ENCODE results near the gene GRIK3.

DNA sequence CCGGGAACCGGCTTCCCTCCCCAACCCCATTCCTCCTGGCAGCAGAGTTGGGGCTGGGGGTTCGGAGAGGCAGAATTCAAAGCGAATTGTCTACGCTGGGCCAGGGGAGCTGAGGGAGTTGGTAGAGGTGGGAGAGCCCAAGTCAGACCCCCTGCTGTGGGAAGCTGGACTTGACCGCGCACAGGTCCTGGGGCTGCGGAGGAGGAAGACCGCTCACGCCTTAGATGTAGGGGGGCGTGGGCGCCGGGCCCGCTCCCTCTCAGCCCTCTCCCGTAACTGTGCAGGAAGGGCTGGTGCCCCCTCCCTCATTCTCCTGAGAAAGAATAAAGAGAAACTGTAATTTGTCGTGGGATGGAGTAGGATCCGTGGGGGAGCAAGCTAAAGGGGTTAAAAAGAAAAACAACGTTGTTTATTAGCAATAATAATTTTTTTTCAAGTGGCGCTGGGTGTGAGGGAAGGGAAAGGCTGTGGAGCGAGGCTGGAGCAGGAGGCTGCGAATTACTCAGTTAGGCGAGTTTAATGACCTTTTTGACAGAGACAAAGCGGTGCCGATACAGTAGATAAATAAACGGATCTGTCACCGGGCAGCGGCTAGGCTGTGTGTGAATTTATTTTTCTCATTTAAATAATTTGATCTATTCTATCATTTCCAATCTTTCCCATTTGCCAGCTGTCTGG is 838 bp upstream of the GRIK3 start:
- TF ChIP-seq, protein P1, sequence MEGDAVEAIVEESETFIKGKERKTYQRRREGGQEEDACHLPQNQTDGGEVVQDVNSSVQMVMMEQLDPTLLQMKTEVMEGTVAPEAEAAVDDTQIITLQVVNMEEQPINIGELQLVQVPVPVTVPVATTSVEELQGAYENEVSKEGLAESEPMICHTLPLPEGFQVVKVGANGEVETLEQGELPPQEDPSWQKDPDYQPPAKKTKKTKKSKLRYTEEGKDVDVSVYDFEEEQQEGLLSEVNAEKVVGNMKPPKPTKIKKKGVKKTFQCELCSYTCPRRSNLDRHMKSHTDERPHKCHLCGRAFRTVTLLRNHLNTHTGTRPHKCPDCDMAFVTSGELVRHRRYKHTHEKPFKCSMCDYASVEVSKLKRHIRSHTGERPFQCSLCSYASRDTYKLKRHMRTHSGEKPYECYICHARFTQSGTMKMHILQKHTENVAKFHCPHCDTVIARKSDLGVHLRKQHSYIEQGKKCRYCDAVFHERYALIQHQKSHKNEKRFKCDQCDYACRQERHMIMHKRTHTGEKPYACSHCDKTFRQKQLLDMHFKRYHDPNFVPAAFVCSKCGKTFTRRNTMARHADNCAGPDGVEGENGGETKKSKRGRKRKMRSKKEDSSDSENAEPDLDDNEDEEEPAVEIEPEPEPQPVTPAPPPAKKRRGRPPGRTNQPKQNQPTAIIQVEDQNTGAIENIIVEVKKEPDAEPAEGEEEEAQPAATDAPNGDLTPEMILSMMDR (IDR thresholded peaks at IDR 0.05): no peak
- TF ChIP-seq POLR2AphosphoS5 (IDR thresholded peaks at IDR 0.05): no peak
- TF ChIP-seq POLR2A (IDR thresholded peaks at IDR 0.05): no peak
- no peak for TF ChIP-seq EP300 (IDR thresholded peaks at IDR 0.05)

Data from stomach (tissue), 4 donors.